ENCODE measurements around the gene FMO4. TPM values are rescaled to one million over a fixed set of nuclear protein-coding genes. Genes with fewer than 3 reads are reported as not detected.
A peak's percentile ranks its signal among the peaks of the same experiment; 100 is the strongest.

The FMO4 gene
- total and polyA plus RNA-seq, 2 experiments from 2014 or later: 1.4 to 1.7 TPM

- Histone ChIP-seq H3K27ac (no peak overlapping the region), H4K20me1 (ENCODE audit: insufficient read depth) (no peaks in the 10 kb centered on the region), H3K9me3 (ENCODE audit: low read depth) (no peaks in the 10 kb centered on the region), H3K79me2 (ENCODE audit: insufficient read depth) (no peaks in the 10 kb centered on the region), H3K4me3 (no peak overlapping the region), H2AFZ (no peak overlapping the region), H3K4me2 (ENCODE audit: unreplicated experiment) (no peak overlapping the region), H3K27me3 (replicated peaks; ENCODE audit: insufficient read depth) (peaks cover 4% of the 10 kb centered on the region; the same call in 1 of the 2 replicates), H3K36me3 (ENCODE audit: low read depth) (no peaks in the 10 kb centered on the region), H3K9ac (no peak overlapping the region), H3K9me2 (ENCODE audit: insufficient read depth) (no peaks in the 10 kb centered on the region), H3K4me1 (ENCODE audit: insufficient read depth) (peaks cover 5% of the 10 kb centered on the region; the same call in 1 of the 2 replicates), H3F3A (ENCODE audit: insufficient read depth) (peaks cover 6% of the 10 kb centered on the region; the same call in 1 of the 2 replicates)
- no peak for TF ChIP-seq EZH2phosphoT487 (IDR thresholded peaks at IDR 0.05; ENCODE audit: insufficient read depth, low read depth)
- no peak for TF ChIP-seq EZH2 (IDR thresholded peaks at IDR 0.05; ENCODE audit: insufficient read depth, poor library complexity, severe bottlenecking)
- 60 to 62% methylated on average over 8 of the region's 8 CpGs for WGBS, 2 experiments (ENCODE audit: low coverage in 1 of 2, low lambda C conversion rate in 2 of 2, missing lambda C conversion rate in 2 of 2)
- in situ Hi-C loops (cut with MboI): loop anchor here (10.0 kb wide), 1 partner anchor 227 kb away; no protein-coding TSS in a partner anchor
- no peak for DNase-seq
Observed at GRCh38 chr1:171311771-171312558, 2.0 kb upstream of the FMO4 start.

GRCh38 chr1:171313319-171313834 lies 606 bp upstream of the FMO4 start:
- Histone ChIP-seq H3K4me1 (ENCODE audit: insufficient read depth) (peaks cover 5% of the 10 kb centered on the region; the same call in 1 of the 2 replicates), H3K4me2 (ENCODE audit: unreplicated experiment) (peak overlapping the region; percentile 33), H3K9me2 (ENCODE audit: insufficient read depth) (no peaks in the 10 kb centered on the region), H3K27me3 (replicated peaks; ENCODE audit: insufficient read depth) (0 out of 2 replicates have a peak, but pooled peaks cover 4% of the 10 kb centered on the region), H3F3A (ENCODE audit: insufficient read depth) (peaks cover 6% of the 10 kb centered on the region; the same call in 1 of the 2 replicates), H3K9ac (no peak overlapping the region), H2AFZ (peak overlapping the region; percentile 47; the same call in 1 of the 2 replicates), H3K36me3 (ENCODE audit: low read depth) (no peaks in the 10 kb centered on the region), H3K27ac (no peak overlapping the region), H3K4me3 (peak overlapping the region; percentile 9; the same call in 1 of the 2 replicates), H4K20me1 (ENCODE audit: insufficient read depth) (no peaks in the 10 kb centered on the region), H3K9me3 (ENCODE audit: low read depth) (no peaks in the 10 kb centered on the region), H3K79me2 (ENCODE audit: insufficient read depth) (no peaks in the 10 kb centered on the region)
- WGBS, 2 experiments (ENCODE audit: low coverage in 1 of 2, low lambda C conversion rate in 2 of 2, missing lambda C conversion rate in 2 of 2): 0 to 4% methylated on average over 1 of the region's 1 CpG
- no peak for TF ChIP-seq EZH2 (IDR thresholded peaks at IDR 0.05; ENCODE audit: insufficient read depth, poor library complexity, severe bottlenecking)
- TF ChIP-seq EZH2phosphoT487 (IDR thresholded peaks at IDR 0.05; ENCODE audit: insufficient read depth, low read depth): no peak
- peak; percentile 2 for DNase-seq
- in situ Hi-C loops (cut with MboI): loop anchor here (10.0 kb wide), 1 partner anchor 229 kb away; no protein-coding TSS in a partner anchor

GRCh38 chr1:171329251-171329650 lies 15.3 kb downstream of the FMO4 start:
- H3F3A ChIP-seq (ENCODE audit: insufficient read depth): no peaks in the 10 kb centered on the region
- H3K27ac ChIP-seq: no peak overlapping the region
- no peak overlapping the region for H2AFZ ChIP-seq
- TF ChIP-seq EZH2 (IDR thresholded peaks at IDR 0.05; ENCODE audit: insufficient read depth, poor library complexity, severe bottlenecking): no peak
- no peaks in the 10 kb centered on the region for H4K20me1 ChIP-seq (ENCODE audit: insufficient read depth)
- no peaks in the 10 kb centered on the region for H3K36me3 ChIP-seq (ENCODE audit: low read depth)
- no peaks in the 10 kb centered on the region for H3K79me2 ChIP-seq (ENCODE audit: insufficient read depth)
- no peak overlapping the region for H3K4me3 ChIP-seq
- DNase-seq: no peak
- no peaks in the 10 kb centered on the region for H3K9me3 ChIP-seq (ENCODE audit: low read depth)
- no peak overlapping the region for H3K9ac ChIP-seq
- no peak overlapping the region for H3K4me2 ChIP-seq (ENCODE audit: unreplicated experiment)
- H3K4me1 ChIP-seq (ENCODE audit: insufficient read depth): no peaks in the 10 kb centered on the region
- 80 to 81% methylated on average over 7 of the region's 7 CpGs for WGBS, 2 experiments (ENCODE audit: low coverage in 1 of 2, low lambda C conversion rate in 2 of 2, missing lambda C conversion rate in 2 of 2)
- no peaks in the 10 kb centered on the region for H3K27me3 ChIP-seq (replicated peaks; ENCODE audit: insufficient read depth)
- in situ Hi-C loops (cut with MboI): no loop called here
- no peaks in the 10 kb centered on the region for H3K9me2 ChIP-seq (ENCODE audit: insufficient read depth)

GRCh38 chr1:171334024-171334640 lies 20.1 kb downstream of the FMO4 start:
- WGBS, 2 experiments (ENCODE audit: low coverage in 1 of 2, low lambda C conversion rate in 2 of 2, missing lambda C conversion rate in 2 of 2): 50 to 76% methylated on average over 1 of the region's 1 CpG
- Histone ChIP-seq H3K9ac (no peak overlapping the region), H3K4me1 (ENCODE audit: insufficient read depth) (no peaks in the 10 kb centered on the region), H3K27me3 (replicated peaks; ENCODE audit: insufficient read depth) (no peaks in the 10 kb centered on the region), H3K27ac (no peak overlapping the region), H3K9me3 (ENCODE audit: low read depth) (no peaks in the 10 kb centered on the region), H2AFZ (no peak overlapping the region), H3K9me2 (ENCODE audit: insufficient read depth) (no peaks in the 10 kb centered on the region), H4K20me1 (ENCODE audit: insufficient read depth) (no peaks in the 10 kb centered on the region), H3K36me3 (ENCODE audit: low read depth) (no peaks in the 10 kb centered on the region), H3F3A (ENCODE audit: insufficient read depth) (no peaks in the 10 kb centered on the region), H3K4me3 (no peak overlapping the region), H3K4me2 (ENCODE audit: unreplicated experiment) (no peak overlapping the region), H3K79me2 (ENCODE audit: insufficient read depth) (no peaks in the 10 kb centered on the region)
- in situ Hi-C loops (cut with MboI): no loop called here
- TF ChIP-seq EZH2 (IDR thresholded peaks at IDR 0.05; ENCODE audit: insufficient read depth, poor library complexity, severe bottlenecking) (no peak), EZH2phosphoT487 (IDR thresholded peaks at IDR 0.05; ENCODE audit: insufficient read depth, low read depth) (no peak)
- DNase-seq: no peak
